Measurements from ENCODE around the gene DPP7. TPM values are rescaled to one million over a fixed set of nuclear protein-coding genes. Genes with fewer than 3 reads are reported as not detected.

The DPP7 gene
- total RNA-seq, 4 donors from 2014 or later, result 71.4 to 139 (median 96.5) TPM

- 92% methylated on average over 4 of the region's 4 CpGs for WGBS
- Histone ChIP-seq H3K36me3 (no peaks in the 10 kb centered on the region), H3K27ac (no peak overlapping the region), H3K4me3 (no peak overlapping the region), H3K4me1 (peaks cover 20% of the 10 kb centered on the region), H3K9me3 (no peaks in the 10 kb centered on the region), H3K27me3 (peaks cover 59% of the 10 kb centered on the region)
- TF ChIP-seq POLR2AphosphoS5 (IDR thresholded peaks at IDR 0.05) (no peak), EP300 (IDR thresholded peaks at IDR 0.05) (no peak), POLR2A (IDR thresholded peaks at IDR 0.05) (no peak)
- TF ChIP-seq, protein P1, sequence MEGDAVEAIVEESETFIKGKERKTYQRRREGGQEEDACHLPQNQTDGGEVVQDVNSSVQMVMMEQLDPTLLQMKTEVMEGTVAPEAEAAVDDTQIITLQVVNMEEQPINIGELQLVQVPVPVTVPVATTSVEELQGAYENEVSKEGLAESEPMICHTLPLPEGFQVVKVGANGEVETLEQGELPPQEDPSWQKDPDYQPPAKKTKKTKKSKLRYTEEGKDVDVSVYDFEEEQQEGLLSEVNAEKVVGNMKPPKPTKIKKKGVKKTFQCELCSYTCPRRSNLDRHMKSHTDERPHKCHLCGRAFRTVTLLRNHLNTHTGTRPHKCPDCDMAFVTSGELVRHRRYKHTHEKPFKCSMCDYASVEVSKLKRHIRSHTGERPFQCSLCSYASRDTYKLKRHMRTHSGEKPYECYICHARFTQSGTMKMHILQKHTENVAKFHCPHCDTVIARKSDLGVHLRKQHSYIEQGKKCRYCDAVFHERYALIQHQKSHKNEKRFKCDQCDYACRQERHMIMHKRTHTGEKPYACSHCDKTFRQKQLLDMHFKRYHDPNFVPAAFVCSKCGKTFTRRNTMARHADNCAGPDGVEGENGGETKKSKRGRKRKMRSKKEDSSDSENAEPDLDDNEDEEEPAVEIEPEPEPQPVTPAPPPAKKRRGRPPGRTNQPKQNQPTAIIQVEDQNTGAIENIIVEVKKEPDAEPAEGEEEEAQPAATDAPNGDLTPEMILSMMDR (IDR thresholded peaks at IDR 0.05), result no peak
- DNase-seq (ENCODE audit: low spot score in 2 of 2), result no peak
Measured at GRCh38 chr9:137134191-137134590, 19.7 kb upstream of the DPP7 start.

GRCh38 chr9:137130176-137130755 is 15.7 kb upstream of the DPP7 start:
- Histone ChIP-seq H3K4me3 (peak overlapping the region; percentile 76), H3K27ac (peak overlapping the region; percentile 64), H3K4me1 (peaks cover 37% of the 10 kb centered on the region), H3K36me3 (no peaks in the 10 kb centered on the region), H3K27me3 (peaks cover 20% of the 10 kb centered on the region), H3K9me3 (no peaks in the 10 kb centered on the region)
- DNase-seq (ENCODE audit: low spot score in 2 of 2), result no peak
- WGBS, result 10% methylated on average over 14 of the region's 58 CpGs
- TF ChIP-seq POLR2A (IDR thresholded peaks at IDR 0.05) (no peak), POLR2AphosphoS5 (IDR thresholded peaks at IDR 0.05) (no peak), EP300 (IDR thresholded peaks at IDR 0.05) (no peak)
- TF ChIP-seq, protein P1 (IDR thresholded peaks at IDR 0.05), result no peak

DNA sequence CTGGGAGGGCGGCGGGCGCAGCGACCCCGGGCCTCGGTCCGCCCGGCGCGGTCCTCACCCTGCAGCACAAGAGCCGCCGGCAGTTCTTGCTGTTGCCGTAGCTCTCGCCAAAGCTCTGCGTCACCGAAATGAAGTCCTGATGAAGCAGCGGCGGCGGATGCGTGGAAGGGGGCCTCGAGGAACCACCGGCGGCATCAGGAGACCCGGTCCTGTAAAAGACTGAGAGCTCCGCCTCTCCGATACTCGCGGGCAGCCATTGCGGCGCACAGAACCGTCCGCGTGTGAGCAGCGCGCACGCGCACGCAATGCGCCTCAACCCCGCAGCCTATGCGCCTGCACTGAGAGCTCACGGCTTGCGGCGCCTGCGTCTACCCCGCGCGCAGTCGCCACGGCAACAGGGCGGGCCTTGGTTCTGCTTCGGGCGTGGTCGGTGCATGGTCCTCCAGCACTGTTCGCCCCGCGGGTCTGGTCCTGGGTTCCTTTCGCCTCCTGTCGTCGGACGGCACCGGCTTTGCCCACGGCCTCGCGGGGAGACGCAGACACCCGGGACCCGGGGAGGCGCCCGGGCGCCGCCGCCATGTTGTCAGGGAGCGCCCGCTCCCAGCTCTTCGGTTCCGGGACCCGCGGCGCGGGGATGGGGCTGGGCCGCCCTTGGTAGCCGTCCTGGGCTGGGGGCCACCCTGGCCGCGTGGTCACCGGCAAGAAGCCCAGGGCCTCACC is 15.1 kb upstream of the DPP7 start:
- DNase-seq (ENCODE audit: low spot score in 2 of 2), result peak in 1 of 2 donors; percentile 87
- TF ChIP-seq POLR2A (IDR thresholded peaks at IDR 0.05), result no peak
- TF ChIP-seq, protein P1 (IDR thresholded peaks at IDR 0.05), result no peak
- TF ChIP-seq POLR2AphosphoS5 (IDR thresholded peaks at IDR 0.05), result no peak
- no peaks in the 10 kb centered on the region for H3K9me3 ChIP-seq
- peaks cover 37% of the 10 kb centered on the region for H3K4me1 ChIP-seq
- H3K36me3 ChIP-seq, result no peaks in the 10 kb centered on the region
- peak overlapping the region; percentile 64 for H3K27ac ChIP-seq
- peaks cover 18% of the 10 kb centered on the region for H3K27me3 ChIP-seq
- peak overlapping the region; percentile 76 for H3K4me3 ChIP-seq
- WGBS, result no CpG with 5 or more reads among the region's 86 CpGs

- WGBS, result 35% methylated on average over 15 of the region's 37 CpGs
- peaks cover 37% of the 10 kb centered on the region for H3K4me1 ChIP-seq
- H3K27me3 ChIP-seq, result peaks cover 14% of the 10 kb centered on the region
- DNase-seq (ENCODE audit: low spot score in 2 of 2), result no peak
- peak overlapping the region; percentile 76 for H3K4me3 ChIP-seq
- H3K27ac ChIP-seq, result peak overlapping the region; percentile 64
- H3K9me3 ChIP-seq, result no peaks in the 10 kb centered on the region
- no peaks in the 10 kb centered on the region for H3K36me3 ChIP-seq
- TF ChIP-seq, protein P1 (IDR thresholded peaks at IDR 0.05), result no peak
Measured at GRCh38 chr9:137128862-137129455, 14.4 kb upstream of the DPP7 start.

DNA sequence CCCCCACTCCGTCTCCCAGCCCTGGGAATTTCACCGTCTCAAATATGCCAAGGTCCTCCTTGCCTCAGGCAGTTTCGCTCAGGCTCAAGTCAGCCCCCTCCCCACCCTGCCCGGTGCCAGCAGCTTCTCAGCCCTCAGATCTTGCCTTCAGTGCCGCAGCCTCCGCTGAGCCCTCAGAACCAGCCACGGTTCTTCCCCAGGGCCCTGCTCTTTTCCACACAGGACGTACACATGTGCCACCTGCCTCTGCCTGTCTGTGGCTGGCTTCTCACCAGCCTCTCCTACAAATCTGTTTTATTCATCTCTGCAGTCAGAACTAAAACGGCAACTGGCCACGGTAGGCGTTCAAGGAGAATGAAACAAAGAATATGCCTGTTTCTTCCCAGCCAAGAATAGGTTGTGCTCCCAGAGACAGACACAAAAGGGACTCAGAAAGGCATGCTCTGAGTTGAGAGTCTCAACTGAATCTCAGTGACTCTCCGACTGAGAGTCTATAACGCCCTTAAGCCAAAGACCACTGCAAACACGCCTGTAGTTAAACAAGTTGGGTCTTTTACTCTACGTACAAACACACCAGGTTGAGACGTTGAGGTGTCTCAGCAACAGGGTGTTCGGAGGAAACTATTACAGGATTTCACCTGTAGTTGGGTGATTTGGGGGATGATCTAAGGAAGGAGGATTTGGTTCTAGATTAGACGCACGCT is 13.8 kb upstream of the DPP7 start:
- WGBS, result 54% methylated on average over 19 of the region's 19 CpGs
- Histone ChIP-seq H3K27me3 (peaks cover 9% of the 10 kb centered on the region), H3K36me3 (no peaks in the 10 kb centered on the region), H3K4me3 (peak overlapping the region; percentile 76), H3K27ac (peak overlapping the region; percentile 64), H3K9me3 (no peaks in the 10 kb centered on the region), H3K4me1 (peaks cover 37% of the 10 kb centered on the region)
- TF ChIP-seq, protein P1 (IDR thresholded peaks at IDR 0.05), result no peak
- no peak for TF ChIP-seq POLR2A (IDR thresholded peaks at IDR 0.05)
- TF ChIP-seq EP300 (IDR thresholded peaks at IDR 0.05), result no peak
- no peak for TF ChIP-seq POLR2AphosphoS5 (IDR thresholded peaks at IDR 0.05)
- no peak for DNase-seq (ENCODE audit: low spot score in 2 of 2)

Data from suprapubic skin (tissue), 4 donors.